WI38 (cell line): ENCODE results near the gene ZNF831.

ENCODE experiments used
- H3K4me3 ChIP-seq: 2 replicates; pipeline ENCODE4 v1.5.1; 2011; ENCODE audit warnings: low read depth, mild to moderate bottlenecking, control low read depth, low read length
- CTCF ChIP-seq: IDR thresholded peaks from 2 replicates; pipeline ENCODE4 v1.5.1; 2012; ENCODE audit warnings: low read depth, mild to moderate bottlenecking, control low read depth, low read length

ZNF831 gene

GRCh38 chr20:59182401-59183044 lies 18.9 kb downstream of the ZNF831 start:
- no peak for TF ChIP-seq CTCF
- no peak overlapping the region for H3K4me3 ChIP-seq

GRCh38 chr20:59183751-59184150 lies 20.1 kb downstream of the ZNF831 start:
- no peak for TF ChIP-seq CTCF
- no peak overlapping the region for H3K4me3 ChIP-seq

- H3K4me3 ChIP-seq: no peak overlapping the region
- no peak for TF ChIP-seq CTCF
Measured at GRCh38 chr20:59184880-59185447, 21.3 kb downstream of the ZNF831 start.

- no peak for TF ChIP-seq CTCF
- no peak overlapping the region for H3K4me3 ChIP-seq
Measured at GRCh38 chr20:59185809-59186208, 22.2 kb downstream of the ZNF831 start.

- no peak for TF ChIP-seq CTCF
- H3K4me3 ChIP-seq: no peak overlapping the region
Measured at GRCh38 chr20:59190466-59190865, 26.8 kb downstream of the ZNF831 start.

GRCh38 chr20:59191036-59191755 lies 27.6 kb downstream of the ZNF831 start:
- H3K4me3 ChIP-seq: no peak overlapping the region
- no peak for TF ChIP-seq CTCF
